HG03139 (cell line): Measurements from ENCODE around the gene RND3.

ENCODE experiments used
- ATAC-seq: cut with Tn5 transposase; IDR thresholded peaks from one replicate; pipeline ENCODE4 v1.9.1; 2021; ENCODE audit not compliant: unreplicated experiment

Gene RND3

DNA sequence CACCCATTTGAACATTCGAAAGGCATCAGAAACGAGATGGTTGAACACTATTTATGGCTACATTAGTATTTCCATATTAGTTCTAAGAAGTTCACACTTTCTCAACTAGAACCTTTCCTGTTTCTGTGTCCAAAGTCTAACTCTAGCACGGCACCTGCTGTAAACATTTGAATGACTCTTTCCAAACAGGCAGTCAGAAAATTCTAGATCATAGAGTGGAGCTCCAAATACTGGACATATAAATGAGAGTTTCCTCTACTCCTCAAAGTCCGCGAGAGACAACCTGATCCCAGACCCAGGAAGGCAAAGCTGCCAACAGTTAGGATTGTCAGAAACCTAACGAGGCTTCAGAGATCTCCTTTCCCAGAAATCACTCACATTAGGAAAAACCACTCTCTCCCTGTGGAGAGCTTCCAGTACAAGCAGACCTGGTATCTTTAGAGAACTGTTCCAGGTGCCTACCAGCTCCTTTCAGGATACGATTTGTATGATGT, 10.6 kb downstream of the RND3 start:
- ATAC-seq = no peak

DNA sequence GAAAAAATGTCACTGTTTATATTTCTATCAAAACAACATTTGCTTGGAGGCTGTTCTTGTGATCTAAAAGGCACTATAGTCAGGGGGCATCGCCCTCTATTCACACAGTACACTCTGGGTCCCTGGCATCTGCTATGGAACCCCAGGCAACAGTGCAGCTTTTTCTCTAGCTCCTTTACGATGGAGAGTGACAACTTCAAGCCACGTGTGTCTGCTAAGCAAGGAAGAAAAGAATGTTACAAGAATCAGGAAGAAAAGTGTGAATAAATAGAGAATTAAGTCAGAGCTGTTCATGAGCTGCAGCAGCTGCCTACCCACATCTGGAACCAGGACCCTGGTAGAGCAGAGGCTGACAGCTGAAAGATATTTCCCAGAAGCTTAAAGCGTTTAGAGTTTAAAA, 11.2 kb downstream of the RND3 start:
- no peak for ATAC-seq

DNA sequence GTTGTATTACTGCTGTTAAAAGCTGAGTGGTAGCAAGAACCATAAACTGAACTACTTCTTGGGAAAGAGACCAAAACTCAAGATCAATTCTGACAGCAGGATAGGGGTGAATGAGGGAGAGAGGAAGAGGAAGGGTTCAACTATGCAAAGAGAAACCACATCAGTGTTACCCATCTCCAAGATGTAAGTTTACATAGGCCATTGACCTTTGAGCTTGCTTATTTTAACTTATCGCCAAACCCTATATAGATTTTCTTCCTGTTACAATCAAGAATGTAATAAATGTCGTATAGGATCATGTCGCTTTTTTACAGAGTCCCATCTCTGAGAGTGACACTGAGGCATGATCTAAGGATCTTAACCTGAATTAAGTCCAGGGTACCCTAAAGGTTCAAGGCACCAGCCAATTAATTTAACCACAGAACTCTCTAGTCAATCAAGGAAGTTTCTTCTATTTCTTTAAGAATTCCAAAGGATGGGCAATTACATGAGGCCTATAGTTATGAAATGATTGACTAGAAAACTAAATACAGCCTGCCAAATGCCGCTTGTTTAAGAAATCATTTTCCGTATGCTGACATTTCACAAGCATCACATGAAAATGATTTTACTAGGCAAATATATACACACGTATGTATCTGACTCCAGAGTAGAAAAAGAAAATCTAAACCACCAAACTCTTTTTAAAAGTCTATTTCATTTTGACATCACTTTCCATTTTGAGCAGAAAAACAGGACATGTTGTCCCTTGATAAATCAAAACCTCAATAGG, 11.8 kb downstream of the RND3 start:
- no peak for ATAC-seq

DNA sequence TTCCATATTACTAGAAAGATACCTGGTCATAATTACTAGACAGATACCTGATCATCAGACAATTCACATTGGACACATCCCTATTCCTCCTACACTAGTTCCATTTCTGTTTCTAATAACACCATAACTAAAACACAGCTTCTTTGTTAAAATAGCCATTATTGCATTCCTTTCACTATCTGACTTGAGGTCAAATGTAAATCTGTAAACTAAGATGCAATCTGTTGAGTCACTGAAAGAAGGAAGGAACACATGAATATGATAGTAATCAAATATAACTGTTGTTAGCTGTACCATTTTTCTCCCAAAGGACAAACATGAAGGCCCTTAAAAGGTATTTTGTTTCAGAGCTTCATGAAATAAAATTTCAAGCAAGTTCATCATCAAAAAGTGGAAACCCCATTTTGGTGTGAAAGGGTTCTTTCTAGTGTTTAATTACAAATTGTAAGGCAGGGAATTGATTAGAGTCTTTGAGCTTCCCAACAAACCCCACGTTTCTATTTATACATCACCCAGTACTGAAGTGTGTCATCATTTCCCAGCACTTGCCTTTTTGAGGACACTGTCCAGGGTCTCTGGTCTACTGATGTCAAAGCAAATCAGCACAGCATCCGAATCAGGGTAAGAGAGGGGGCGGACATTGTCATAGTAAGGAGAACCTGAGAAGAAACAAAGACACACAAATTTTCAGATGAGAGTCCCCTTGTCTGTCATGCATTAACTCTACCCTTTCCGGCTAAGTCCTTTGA, 13.0 kb downstream of the RND3 start:
- no peak for ATAC-seq

DNA sequence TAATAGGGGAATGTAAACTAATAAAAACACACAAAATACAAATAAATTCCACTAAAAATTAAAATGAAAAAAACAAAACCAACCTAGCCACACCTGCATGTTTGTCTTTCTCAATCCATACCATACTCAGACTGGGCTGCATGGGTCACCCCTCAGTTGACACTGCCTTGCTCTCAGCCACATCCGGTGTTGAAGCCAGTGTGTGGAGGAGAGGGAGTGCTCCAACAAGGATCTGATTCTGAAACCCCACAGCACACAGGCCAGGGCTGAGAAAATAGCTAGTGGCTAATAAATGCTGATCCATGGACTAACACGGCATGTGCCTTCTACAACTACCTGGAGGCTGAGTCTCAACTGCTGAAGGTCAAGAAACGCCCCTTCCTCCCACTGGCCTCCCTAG, 13.7 kb downstream of the RND3 start:
- no peak for ATAC-seq

DNA sequence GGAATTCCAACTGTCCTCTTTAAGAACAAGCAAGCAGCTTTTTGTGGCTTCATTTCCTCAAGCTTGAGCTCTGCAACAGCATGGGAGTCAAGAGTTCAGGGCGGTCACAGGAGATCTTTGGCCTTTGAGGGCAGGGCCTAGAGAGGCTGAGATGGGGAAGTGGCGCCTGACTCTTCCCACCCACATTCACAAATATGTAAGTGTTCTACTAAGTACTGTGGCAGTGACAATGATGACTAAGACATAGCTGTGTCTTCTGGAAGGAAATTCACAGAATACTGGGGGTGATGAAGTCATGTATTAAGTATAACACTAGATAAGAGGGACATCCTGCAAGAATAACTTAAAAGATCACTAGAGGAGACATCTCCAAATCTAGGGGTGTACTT, 15.0 kb downstream of the RND3 start:
- ATAC-seq = no peak

DNA sequence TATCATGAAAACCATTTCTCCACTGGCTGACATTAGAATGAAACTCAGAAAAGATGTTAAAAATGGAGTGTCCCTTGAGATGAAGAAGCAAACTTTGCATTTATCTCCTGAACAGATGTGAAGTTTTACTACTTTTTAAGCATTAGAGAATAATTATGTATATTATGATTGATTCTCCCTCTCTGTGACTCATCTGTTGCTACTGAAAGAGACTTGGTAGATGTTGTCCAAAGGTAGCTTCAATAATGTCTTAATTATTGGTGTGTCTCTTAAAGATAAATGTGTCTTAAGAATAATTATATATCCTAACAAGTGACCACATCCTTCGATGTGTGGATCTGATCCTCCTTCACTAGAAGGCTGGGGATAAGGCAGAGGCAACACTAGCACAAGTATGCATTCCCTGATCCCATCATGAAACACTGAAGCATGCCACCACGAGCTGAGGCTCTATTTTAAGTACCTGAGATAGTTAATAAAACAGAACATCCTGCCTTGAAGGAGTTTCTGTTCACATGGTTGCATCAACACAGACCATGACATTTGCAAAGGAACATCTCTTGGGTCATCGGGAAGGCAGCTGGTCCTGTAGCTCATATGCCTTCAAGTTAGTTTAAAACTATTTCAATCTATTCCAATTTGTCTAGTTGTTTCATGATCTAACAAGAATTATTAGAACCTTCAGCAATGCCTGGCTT, 15.5 kb downstream of the RND3 start:
- ATAC-seq = no peak

DNA sequence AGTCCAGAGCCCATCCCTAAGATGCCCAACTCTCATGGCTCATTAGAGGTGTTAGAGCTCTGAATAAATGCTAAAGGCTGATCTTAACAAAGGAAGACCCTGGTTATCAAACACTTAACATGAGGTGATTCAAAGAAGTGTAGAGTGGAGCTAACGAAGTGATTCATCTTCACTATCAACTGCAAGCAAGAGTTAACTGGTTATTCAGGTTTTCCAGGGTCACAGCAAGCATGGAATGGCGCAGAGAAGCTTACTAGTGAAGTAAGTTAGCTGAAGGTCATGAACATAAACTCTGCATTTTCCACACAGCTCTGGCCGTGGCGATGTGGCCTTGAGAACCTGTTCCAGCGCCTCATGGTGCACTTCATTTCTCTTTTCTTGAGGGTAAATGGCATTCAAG, 17.0 kb downstream of the RND3 start:
- ATAC-seq = no peak

DNA sequence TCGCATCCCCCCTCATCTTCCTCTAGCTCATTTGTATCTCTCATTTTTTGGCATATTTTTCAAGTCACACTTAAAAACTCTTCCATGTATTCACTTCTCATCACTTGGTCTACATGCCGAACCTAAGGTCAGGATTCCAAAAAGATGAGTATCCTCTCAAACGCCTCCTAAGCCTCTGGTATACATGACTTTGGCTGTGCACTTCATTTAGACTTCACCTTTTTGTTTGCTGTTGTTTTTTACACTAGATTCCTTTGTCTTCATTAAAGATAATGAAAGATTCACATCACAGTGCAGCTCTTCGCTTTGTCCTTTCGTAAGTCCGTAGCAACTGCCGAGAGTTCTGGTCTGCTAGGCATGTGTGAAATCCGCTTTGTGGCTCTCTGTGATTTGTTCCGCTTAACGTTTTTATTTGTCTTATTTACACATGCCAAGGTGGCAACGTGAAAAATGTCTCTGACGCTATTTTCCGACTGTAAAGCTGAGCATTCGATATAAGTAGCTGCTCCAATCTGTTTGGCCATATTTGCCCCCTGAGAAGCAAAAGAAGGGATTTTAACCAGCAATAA, 17.7 kb downstream of the RND3 start:
- no peak for ATAC-seq

DNA sequence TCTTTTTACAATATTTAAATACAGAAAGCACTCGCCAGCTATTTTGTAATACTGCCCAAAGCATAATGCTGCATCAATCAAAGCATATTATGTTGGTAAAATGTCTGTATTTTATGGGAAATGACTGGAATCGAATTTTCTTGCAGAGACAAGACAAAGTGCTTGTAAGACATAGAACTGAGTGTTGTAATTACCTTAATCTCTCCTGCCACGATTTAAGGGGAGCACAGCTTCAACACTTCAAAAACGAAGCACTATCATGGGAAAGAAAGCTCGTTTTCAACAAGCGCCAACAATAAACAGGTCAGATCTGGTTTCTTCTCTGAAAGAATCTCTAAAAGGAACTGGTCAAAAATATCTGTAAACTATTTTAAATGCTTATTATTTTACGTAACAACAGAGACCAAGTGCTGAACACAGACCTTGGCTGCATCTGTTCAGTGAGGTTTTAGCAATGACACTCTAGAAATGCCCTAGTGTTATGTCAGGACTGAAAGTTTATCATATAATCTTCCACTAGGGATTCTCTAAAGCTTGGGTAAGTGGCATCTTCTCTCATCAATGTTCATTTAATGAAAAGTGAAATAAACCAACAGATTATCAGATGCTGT, 19.0 kb downstream of the RND3 start:
- ATAC-seq = no peak

DNA sequence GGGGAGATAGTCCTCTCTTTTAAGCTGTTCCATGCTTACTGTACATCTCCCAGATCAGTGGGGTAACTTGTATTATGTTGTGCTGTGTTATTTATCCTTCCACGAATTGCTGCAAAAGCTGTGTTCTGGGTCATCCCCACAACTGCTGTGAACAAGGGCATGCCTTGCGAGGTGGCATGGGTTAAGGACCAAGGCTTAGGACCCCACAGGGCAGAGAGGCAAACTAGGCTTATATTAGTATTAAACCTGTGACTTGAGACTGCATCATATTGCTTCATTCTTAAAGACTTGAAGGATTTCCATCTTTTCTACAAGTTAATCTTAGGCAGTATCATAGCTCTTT, 19.9 kb downstream of the RND3 start:
- no peak for ATAC-seq

DNA sequence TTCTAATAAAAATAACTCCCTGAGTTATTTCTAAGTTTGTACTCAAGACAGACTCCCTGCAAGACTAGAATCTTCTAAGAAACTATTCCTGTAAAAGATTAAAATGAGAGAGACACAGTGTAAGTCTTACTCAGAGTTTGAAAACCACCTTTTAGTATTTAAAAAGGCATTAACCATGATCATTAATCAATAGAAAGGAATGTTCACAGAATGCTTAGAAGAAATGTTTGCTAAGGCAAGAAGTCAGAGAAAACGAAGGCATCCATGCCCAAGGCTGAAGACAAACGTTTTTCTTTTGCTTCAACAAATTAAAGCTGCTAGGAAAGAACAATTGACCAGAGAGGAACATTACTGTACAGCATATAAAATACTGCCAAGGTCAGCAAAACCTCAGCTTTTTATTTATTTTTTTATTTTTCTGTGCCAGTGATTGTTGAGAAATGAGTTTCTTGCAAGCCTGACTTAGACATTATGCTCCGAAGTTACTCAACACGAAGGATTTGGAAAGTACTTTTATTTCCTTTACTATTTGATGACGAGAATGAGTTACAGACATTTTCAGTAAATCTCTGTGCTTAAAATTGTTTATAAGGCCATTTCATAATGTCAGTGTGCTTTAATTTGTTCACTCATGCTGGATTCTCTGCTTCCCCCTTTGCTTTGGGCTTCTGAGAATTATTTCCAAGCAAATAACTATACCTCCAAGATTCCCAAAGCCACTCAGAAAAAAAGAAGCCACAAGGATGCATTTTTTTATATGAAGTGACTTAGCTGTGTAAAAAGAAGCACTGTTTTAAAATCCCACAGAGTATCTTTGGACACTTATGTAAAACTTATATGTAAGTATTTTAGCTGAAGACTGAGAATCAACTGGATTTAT, 20.5 kb downstream of the RND3 start:
- ATAC-seq = no peak

DNA sequence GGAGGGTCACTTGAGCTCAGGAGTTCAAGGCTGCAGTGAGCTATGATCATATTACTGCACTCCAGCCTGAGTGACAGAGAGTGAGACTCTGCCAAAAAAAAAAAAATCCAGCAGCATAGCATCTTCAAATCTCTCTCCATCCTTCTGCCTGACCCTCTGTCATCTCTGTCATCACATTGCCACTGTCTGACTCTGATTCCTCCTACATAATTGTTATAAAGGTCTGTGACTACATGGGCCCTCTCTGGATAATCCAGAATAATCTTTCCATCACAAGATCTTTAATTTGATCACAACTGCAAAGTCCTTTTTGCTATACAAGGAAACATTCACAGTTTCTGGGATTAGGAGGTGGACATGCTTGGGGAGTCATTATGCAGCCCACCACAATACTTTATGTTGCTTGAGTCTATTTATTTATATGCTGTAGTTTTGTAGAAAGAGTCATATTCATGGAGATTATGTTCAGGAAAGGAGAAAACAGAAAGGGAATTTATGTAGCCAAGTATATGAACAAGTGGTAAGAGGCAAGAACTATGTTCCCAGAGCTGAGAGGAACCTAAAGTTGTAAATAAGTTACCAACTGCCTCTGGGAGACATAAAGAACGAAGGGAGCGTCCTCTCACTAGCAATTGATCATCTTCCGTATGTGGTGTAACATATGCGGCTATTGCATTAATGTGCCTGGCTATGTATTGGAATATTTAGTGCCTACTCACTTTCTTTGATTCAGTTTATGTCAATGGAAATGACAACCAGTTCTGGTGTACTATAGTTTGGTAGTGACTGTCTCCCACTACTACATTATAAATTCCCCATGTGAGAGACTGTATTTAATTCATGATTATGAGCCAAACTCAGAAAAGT, 21.5 kb downstream of the RND3 start:
- ATAC-seq = no peak

DNA sequence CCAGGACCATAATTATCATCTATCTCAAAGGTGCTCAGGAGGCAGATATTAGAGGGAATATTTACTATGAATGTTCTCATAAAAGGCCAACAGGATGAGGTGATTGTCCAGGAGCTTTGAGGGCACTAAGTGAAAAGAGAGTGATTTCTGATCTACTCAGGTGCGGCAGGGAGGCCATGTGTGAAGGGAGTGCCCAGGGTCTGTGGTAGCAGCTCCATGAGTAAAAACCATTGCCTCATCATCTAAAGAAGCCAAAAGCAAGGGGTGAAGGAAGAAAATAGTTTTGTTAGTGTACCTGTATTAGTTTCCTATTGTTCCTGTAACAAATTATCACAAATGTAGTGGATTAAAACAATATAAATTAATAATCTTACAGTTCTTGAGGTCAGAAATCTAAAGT, 22.5 kb downstream of the RND3 start:
- no peak for ATAC-seq

DNA sequence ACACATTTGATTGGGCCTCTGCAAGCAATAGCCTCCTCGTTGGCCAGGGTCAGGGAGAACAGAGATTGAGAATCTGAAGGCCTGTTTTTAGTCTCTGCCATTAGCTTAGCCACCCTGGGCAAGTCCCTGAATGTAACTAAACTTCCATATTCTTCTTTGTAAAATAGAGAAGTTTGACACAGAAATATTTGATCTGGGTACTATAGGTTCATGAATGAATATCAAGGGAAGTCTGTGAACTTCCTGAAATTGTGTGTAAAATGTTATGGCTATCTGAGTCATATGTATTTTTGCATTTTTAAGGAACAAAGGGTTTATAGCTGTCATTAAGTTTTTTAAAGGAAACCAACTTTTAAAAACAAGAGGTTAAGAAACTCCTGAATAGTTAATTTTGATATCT, 23.2 kb downstream of the RND3 start:
- ATAC-seq = no peak

DNA sequence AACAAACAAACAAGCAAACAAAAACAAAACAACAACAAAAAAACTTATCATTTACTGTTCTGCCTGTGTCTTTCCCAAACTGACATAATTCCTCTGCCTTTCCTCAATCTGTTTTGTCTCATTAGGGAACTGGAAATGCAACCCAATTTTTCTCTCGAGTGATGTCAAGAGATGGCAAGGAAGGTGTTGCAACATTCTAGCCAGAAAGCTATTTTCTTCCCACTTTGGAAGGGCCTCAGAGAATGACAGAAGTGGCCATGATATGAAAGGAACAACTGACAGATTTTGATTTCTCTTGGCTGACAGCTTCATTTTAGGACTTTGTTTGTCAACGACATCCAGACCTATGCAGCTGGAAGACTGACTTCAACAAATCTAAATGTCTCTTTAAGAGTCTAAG, 24.7 kb downstream of the RND3 start:
- ATAC-seq = no peak

DNA sequence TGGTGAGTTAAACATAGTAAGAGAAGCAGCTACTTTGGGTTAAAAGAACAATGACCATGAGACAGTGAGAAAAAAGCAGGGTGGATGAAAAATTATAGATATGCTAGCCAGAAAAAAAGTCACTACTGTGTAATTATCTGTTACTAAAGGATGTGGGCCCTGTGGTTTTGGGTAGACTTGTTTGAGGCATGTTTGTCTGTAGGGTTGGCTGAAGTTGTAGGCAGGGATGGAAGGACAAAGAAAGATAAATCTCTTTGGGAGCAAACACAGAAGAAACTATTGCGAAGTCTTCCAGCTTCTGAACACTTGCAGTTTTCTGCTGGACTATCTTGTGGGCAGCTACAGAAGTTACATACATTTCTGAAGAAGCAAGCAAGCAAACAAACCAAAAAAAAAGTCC, 28.2 kb downstream of the RND3 start:
- ATAC-seq = no peak

DNA sequence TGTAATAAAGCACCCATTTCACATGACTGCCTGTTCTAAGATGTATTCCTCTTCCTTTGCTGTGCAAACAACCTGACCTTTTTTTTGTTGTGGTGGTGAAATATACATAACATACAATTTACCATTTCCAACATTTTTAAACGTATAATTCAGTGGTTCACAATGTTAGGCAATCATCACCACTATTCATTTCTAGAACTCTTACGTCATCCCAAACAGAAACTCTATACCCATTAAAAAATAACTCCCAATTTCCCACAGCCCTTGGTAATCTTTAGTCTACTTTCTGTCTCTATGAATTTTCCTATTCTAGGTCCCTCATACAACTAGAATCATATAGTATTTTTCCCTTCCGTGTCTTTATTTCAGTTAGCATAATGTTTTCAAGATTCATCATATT, 36.7 kb downstream of the RND3 start:
- ATAC-seq = no peak

DNA sequence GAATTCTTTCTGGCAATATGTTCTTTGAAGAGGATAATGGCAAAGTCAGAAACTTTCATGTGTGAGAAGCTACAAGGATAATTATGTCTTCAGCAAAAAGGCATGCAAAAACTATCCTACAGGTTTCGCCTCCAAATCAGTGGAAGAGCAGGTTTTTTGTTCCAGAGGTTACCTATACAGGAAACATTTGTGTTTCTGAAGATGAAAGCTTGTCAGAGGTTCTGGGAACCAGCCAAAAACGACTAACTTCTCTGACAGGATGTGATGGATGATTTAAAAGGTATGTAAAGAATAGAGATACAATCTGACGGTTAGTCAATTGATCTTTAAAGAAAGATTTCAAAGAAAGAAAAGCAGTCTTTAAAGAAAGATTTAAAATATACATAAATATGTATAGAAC, 37.6 kb downstream of the RND3 start:
- no peak for ATAC-seq
